Parathyroid adenoma (tissue), 2 donors: ENCODE results near the gene MYRF.

Source experiments
- H2AFZ ChIP-seq: fragments of 300-600 bp; sonication (generic); one replicate; pipeline ENCODE4 v1.7.0; 2017; ENCODE audit warnings: antibody characterized with exemption, mild to moderate bottlenecking
- H3K27ac ChIP-seq: fragments of 300-600 bp; sonication (generic); one replicate; pipeline ENCODE4 v1.7.0; 2017
- H3K27me3 ChIP-seq: fragments of 300-600 bp; sonication (generic); one replicate; pipeline ENCODE4 v1.7.0; 2017; ENCODE audit warnings: low read length; ENCODE audit not compliant: control insufficient read depth, insufficient read depth
- H3K36me3 ChIP-seq: fragments of 300-600 bp; sonication (generic); one replicate; pipeline ENCODE4 v1.7.0; 2017; ENCODE audit warnings: low read length; ENCODE audit not compliant: control insufficient read depth, insufficient read depth
- H3K4me1 ChIP-seq: fragments of 300-600 bp; sonication (generic); one replicate; pipeline ENCODE4 v1.7.0; 2017; ENCODE audit warnings: control low read depth
- H3K4me2 ChIP-seq: fragments of 300-600 bp; sonication (generic); one replicate; pipeline ENCODE4 v1.7.0; 2017; ENCODE audit warnings: low read length
- H3K4me3 ChIP-seq: fragments of 300-600 bp; sonication (generic); one replicate; pipeline ENCODE4 v1.7.0; 2017; ENCODE audit warnings: low read depth, low read length
- H3K79me2 ChIP-seq: fragments of 300-600 bp; sonication (generic); one replicate; pipeline ENCODE4 v1.7.0; 2017; ENCODE audit warnings: control low read depth
- H3K9ac ChIP-seq: fragments of 300-600 bp; sonication (generic); one replicate; pipeline ENCODE4 v1.7.0; 2017; ENCODE audit warnings: mild to moderate bottlenecking
- H3K9me3 ChIP-seq: fragments of 300-600 bp; sonication (generic); one replicate; pipeline ENCODE4 v1.7.0; 2017; ENCODE audit warnings: low read length; ENCODE audit not compliant: control insufficient read depth
- CTCF ChIP-seq: fragments of 300-600 bp; sonication (generic); IDR thresholded peaks from one replicate; pipeline ENCODE4 v1.7.0; 2017; ENCODE audit warnings: antibody characterized with exemption, mild to moderate bottlenecking
- donor health status: primary hyperparathyroidism.

The MYRF gene

GRCh38 chr11:61744609-61745156 lies 7.8 kb upstream of the MYRF start:
- H3K9me3 ChIP-seq = no peaks in the 10 kb centered on the region
- no peaks in the 10 kb centered on the region for H3K4me1 ChIP-seq
- TF ChIP-seq CTCF = no peak

GRCh38 chr11:61745781-61746441 lies 6.5 kb upstream of the MYRF start:
- no peaks in the 10 kb centered on the region for H3K9me3 ChIP-seq
- no peak overlapping the region for H3K4me3 ChIP-seq
- H3K4me1 ChIP-seq = no peaks in the 10 kb centered on the region
- H3K36me3 ChIP-seq = no peaks in the 10 kb centered on the region
- no peaks in the 10 kb centered on the region for H3K79me2 ChIP-seq
- no peak overlapping the region for H3K27ac ChIP-seq
- H2AFZ ChIP-seq = no peak overlapping the region
- H3K9ac ChIP-seq = no peak overlapping the region
- H3K4me2 ChIP-seq = no peak overlapping the region
- TF ChIP-seq CTCF = no peak
- H3K27me3 ChIP-seq = no peaks in the 10 kb centered on the region

More at GRCh38 chr11:61744609-61745156, 7.8 kb upstream of the MYRF start:
- Histone ChIP-seq H3K79me2 (no peaks in the 10 kb centered on the region), H3K4me2 (no peak overlapping the region), H3K27me3 (no peaks in the 10 kb centered on the region), H2AFZ (no peak overlapping the region), H3K4me3 (no peak overlapping the region), H3K27ac (no peak overlapping the region), H3K9ac (no peak overlapping the region), H3K36me3 (no peaks in the 10 kb centered on the region)

- Histone ChIP-seq H3K9me3 (no peaks in the 10 kb centered on the region), H3K4me2 (no peak overlapping the region), H3K36me3 (no peaks in the 10 kb centered on the region), H3K4me1 (no peaks in the 10 kb centered on the region), H3K27me3 (no peaks in the 10 kb centered on the region), H3K9ac (no peak overlapping the region), H2AFZ (no peak overlapping the region), H3K79me2 (no peaks in the 10 kb centered on the region), H3K4me3 (no peak overlapping the region), H3K27ac (no peak overlapping the region)
- TF ChIP-seq CTCF = no peak
Measured at GRCh38 chr11:61746442-61747191, 5.8 kb upstream of the MYRF start.

- H3K9me3 ChIP-seq = no peaks in the 10 kb centered on the region
- no peak overlapping the region for H3K27ac ChIP-seq
- no peaks in the 10 kb centered on the region for H3K79me2 ChIP-seq
- peak overlapping the region; percentile 46 for H2AFZ ChIP-seq
- peak; percentile 57 for TF ChIP-seq CTCF
- H3K4me3 ChIP-seq = no peak overlapping the region
- H3K4me2 ChIP-seq = no peak overlapping the region
- no peak overlapping the region for H3K9ac ChIP-seq
- H3K36me3 ChIP-seq = no peaks in the 10 kb centered on the region
- no peaks in the 10 kb centered on the region for H3K27me3 ChIP-seq
- no peaks in the 10 kb centered on the region for H3K4me1 ChIP-seq
Measured at GRCh38 chr11:61747192-61747966, 5.1 kb upstream of the MYRF start.
